HG02571 (cell line): Measurements from ENCODE around the gene SNAP47.

Source experiments
- ATAC-seq: cut with Tn5 transposase; IDR thresholded peaks from one replicate; pipeline ENCODE4 v1.9.1; 2021; ENCODE audit warnings: mild to moderate bottlenecking, moderate library complexity; ENCODE audit not compliant: unreplicated experiment

The SNAP47 gene

GRCh38 chr1:227766653-227767277 is 31.5 kb downstream of the SNAP47 start:
- ATAC-seq: no peak

- no peak for ATAC-seq
Measured at GRCh38 chr1:227767401-227768124, 32.3 kb downstream of the SNAP47 start.

GRCh38 chr1:227768125-227768439 is 32.8 kb downstream of the SNAP47 start:
- no peak for ATAC-seq

GRCh38 chr1:227768640-227769039 is 33.4 kb downstream of the SNAP47 start:
- ATAC-seq: no peak

- no peak for ATAC-seq
Measured at GRCh38 chr1:227769047-227769935, 34.1 kb downstream of the SNAP47 start.

GRCh38 chr1:227769936-227770494 is 34.8 kb downstream of the SNAP47 start:
- ATAC-seq: no peak

GRCh38 chr1:227770812-227771211 is 35.6 kb downstream of the SNAP47 start:
- ATAC-seq: no peak

- no peak for ATAC-seq
Measured at GRCh38 chr1:227771326-227771725, 36.1 kb downstream of the SNAP47 start.

GRCh38 chr1:227771771-227772170 is 36.5 kb downstream of the SNAP47 start:
- ATAC-seq: no peak

- ATAC-seq: no peak
Measured at GRCh38 chr1:227773558-227773957, 38.3 kb downstream of the SNAP47 start.

GRCh38 chr1:227774051-227774731 is 39.0 kb downstream of the SNAP47 start:
- ATAC-seq: no peak

GRCh38 chr1:227774821-227775661 is 39.8 kb downstream of the SNAP47 start:
- ATAC-seq: no peak

- no peak for ATAC-seq
Measured at GRCh38 chr1:227775841-227776240, 40.6 kb downstream of the SNAP47 start.

- ATAC-seq: no peak
Measured at GRCh38 chr1:227776331-227776771, 41.1 kb downstream of the SNAP47 start.

GRCh38 chr1:227777156-227777555 is 41.9 kb downstream of the SNAP47 start:
- ATAC-seq: no peak

- no peak for ATAC-seq
Measured at GRCh38 chr1:227777646-227778045, 42.4 kb downstream of the SNAP47 start.

- ATAC-seq: no peak
Measured at GRCh38 chr1:227778401-227778947, 43.2 kb downstream of the SNAP47 start.

GRCh38 chr1:227779021-227779441 is 43.8 kb downstream of the SNAP47 start:
- ATAC-seq: no peak

GRCh38 chr1:227779685-227780084 is 44.5 kb downstream of the SNAP47 start:
- ATAC-seq: no peak
